Measurements from ENCODE around the gene ATP5F1C.

ATP5F1C gene

GRCh38 chr10:7853226-7853842, 65.4 kb downstream of the ATP5F1C start:
- DNase-seq, result no peak

GRCh38 chr10:7853890-7854289, 65.9 kb downstream of the ATP5F1C start:
- no peak for DNase-seq

- DNase-seq, result no peak
Observed at GRCh38 chr10:7855205-7855604, 67.2 kb downstream of the ATP5F1C start.

- no peak for DNase-seq
Observed at GRCh38 chr10:7856678-7857077, 68.7 kb downstream of the ATP5F1C start.

- DNase-seq, result no peak
Observed at GRCh38 chr10:7857262-7857661, 69.3 kb downstream of the ATP5F1C start.

Data from retina (tissue), 1 donor.